ENCODE results near the gene FAM227B.
"Not testable (repeated sequence)": the region's sequence is repeated elsewhere in the genome, so short reads cannot be mapped to it uniquely, and the experiment has no call there.

The FAM227B gene

DNA sequence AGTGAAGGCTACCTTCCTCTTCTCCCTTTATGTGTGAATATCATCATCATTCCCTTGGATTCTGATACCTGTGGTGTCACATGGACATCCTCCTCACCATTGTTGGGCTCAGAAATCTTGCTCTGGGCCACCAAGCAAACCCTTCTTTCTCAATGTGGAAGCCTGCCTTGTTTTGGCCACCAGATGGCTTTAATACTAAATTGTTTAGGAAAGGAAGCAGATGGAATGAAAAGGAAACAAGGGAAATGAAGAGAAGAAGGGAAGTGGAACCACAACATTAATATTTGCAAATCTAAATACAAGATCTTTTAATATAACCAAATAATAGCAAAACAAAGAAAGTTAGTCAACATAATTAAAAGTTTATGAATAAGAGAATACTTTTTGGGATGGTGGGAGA lies 14.0 kb downstream of the FAM227B start:
- DNase-seq, result no peak

DNA sequence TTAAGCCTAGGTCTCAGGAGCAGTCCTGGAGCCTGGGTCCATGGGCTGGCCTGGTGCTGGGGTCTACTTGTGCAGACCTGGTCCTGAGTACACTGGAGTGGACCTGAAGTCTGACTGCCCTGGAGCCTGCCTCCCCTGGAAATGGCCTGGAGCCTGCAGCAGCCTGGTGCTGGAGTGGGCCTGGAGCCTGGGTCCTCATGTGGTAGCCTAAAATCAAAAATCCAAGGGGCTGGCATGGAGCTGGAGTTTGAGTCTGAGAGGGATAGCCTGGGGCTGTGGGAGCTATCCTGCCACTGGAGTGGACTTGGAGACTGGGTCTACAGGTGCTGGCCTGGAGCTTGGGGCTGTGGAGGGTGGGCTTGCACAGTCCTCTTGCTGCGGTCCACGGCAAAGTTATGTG lies 15.0 kb downstream of the FAM227B start:
- no peak for DNase-seq

- no peak for DNase-seq
Observed at GRCh38 chr15:49604625-49605409, 15.8 kb downstream of the FAM227B start.

DNA sequence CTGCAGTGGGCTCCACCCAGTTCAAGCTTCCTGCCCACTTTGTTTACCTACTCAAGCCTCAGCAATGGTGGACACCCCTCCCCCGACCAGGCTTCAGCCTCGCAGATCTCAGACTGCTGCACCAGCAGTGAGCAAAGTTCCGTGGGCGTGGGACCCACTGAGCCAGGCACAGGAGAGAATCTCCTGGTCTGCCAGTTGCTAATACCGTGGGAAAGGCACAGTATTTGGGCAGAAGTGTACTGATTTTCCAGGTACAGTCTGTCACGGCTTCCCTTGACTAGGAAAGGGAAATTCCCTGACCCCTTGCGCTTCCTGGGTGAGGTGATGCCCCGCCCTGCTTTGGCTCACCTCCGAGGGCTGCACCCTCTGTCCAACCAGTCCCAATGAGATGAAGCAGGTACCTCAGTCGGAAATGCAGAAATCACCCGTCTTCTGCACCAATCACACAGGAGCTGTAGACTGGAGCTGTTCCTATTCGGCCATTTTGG lies 27.7 kb downstream of the FAM227B start:
- DNase-seq, result not testable (repeated sequence)

DNA sequence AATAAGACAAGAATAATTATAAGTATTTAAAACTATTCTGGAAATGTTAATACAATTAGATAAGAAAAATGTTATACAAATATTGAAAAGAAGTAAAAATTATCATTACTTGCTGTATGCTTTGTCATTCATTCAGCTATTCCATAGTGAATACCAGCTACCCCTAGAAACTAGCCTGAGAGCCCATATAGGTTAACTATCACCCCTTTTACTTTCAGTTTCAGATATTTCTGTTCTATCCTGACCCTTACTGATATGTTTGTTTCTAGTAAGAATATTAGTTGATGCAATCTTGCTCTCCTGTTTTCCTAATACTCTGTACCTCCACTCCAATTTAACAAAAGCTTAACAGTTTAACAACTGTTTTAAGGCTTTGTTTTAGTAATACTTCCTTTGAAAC lies 31.6 kb downstream of the FAM227B start:
- DNase-seq, result no peak

DNA sequence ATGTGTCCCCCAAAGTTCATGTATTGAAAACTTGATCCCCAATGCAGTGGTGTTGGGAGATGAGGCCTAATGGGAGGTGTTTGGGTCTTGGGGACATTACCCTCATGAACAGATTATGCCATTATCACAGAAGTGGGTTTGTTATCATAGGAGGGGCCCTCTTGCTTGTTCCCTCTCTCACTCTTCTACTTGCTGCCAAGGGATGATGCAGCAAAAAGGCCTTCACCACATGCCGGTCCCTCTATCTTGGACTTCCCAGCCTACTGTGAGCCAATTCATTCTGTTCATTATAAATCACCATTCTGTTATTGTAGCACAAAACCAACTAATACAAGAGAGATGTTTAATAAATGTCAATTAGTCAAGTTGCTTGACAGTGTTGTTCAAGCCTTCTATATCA lies 47.2 kb downstream of the FAM227B start:
- no peak for DNase-seq

DNA sequence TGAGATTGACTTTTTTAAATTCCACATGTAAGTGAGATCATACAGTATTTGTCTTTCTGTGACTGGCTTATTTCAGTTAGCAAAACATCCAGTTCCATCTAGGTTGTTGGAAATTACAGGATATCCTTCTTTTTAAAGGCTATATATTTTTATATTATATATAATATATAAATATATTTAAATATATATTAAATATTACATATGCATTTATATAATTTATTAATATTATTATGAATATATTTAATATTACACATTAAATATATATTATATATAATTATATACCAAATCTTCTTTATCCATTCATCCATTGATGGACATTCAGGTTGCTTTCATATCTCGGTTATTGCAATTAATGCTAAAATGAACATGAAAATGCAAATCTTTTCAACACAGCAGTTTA lies 49.9 kb downstream of the FAM227B start:
- DNase-seq, result no peak

DNA sequence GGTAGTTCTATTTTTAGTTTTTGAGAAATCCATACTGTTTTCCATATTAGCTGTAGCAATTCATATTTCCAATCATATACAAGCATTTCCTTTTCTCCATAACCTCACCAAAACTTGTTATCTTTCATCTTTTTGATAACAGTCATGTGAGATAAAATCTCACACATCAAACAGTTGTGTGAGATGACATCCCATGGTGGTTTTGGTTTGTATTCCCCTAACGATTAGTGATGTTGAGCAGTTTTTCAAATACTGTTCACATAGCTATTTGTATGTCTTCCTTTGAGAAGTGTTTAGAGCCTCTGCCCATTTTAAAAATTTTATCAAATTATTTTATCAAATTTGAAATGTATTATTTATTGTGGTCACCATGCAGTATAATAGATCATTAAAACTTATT lies 50.4 kb downstream of the FAM227B start:
- DNase-seq, result no peak

- DNase-seq, result no peak
Observed at GRCh38 chr15:49560045-49560444, 60.6 kb downstream of the FAM227B start.

DNA sequence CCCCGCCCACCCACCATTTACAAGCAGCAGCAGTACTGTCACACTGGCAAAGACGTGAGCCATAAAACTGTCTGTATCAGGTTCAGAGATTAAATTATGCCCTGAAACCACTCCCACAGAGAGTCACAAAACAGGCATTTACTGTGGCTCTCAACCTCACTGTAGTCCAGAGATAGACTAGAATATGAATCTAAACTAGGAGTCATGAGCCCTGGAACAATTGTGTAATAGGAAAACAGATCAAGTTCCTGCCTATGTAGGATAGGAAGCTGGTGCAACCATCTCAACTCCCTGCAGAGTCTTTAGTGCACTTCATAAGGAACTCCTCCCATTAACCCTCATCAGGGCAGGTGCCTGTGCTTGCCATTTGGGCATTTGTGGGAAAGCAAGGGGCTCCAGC lies 61.7 kb downstream of the FAM227B start:
- no peak for DNase-seq

DNA sequence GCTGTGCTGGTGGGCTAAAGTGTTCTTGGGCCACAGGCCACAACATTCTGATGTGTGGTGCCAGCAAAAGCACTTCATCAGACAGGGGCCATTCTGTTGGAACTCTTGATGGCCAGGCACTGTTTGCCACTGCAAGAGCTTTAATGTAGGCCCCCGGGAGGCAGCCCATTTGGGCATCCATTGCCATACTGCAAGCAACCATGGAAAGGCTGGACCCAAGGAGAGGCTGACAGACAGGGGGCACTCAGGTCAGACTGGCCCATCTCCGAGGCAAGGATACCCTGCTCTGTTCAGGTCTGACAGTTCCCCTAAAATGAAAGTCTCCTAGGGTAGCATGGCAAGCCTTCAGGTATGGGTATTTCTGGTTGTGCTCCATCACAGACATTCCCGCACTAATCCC lies 64.2 kb downstream of the FAM227B start:
- DNase-seq, result no peak

GRCh38 chr15:49550342-49550741 lies 70.3 kb downstream of the FAM227B start:
- not testable (repeated sequence) for DNase-seq

DNA sequence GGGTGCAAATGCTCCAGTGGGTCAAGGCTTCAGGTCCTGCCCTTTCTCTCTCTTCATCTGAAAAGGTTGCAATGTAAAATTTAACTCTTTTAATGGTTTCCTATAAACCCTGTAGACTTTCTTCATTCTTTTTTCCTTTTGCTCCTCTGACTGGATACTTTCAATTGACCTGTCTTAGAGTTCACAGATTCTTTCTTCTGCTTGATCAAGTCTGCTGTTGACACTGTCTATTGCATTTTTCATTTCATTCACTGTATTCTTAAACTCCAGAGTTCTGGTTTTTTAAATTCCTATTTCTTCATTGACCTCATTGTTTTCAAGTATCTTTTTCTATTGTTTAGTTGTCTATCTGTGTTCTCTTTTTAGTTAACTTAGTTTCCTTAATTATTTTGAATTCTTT lies 82.1 kb downstream of the FAM227B start:
- DNase-seq, result no peak

DNA sequence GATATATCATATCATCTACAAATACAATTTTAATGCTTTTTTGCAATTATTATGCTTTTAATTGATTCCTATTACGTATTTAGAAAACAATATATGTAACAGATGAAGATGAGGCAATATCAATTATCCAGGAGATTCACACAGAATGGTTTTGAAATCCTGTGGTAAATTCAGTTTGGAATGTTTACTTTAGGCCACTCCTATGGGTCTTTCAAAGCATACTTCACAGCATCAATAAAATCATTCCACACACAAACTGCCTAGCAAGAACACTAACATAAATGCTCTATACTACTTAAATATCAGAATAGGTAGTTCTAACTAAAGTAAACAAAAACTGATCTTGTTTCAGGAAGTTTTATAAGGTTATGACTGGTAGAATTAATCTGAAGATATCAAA lies 90.5 kb downstream of the FAM227B start:
- DNase-seq, result no peak

DNA sequence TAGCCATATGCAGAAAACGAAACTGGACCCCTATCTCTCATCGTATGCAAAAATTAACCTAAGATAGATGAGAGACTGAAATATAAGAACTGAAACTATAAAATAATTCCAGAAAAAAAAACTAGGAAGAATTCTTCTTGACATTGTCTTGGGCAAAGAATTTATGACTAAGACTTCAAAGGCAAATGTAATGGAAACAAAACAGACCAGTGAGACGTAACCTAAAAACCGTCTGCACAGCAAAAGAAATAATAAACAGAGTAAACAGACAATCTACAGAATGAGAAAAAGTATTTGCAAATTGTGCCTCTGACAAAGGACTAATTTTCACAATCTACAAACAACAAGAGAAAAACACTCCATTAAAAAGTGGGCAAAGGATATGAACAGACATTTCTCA lies 92.3 kb downstream of the FAM227B start:
- DNase-seq, result no peak

- DNase-seq, result no peak
Observed at GRCh38 chr15:49521802-49522201, 98.8 kb downstream of the FAM227B start.

GRCh38 chr15:49512739-49513138 lies 107.9 kb downstream of the FAM227B start:
- DNase-seq, result not testable (repeated sequence)

DNA sequence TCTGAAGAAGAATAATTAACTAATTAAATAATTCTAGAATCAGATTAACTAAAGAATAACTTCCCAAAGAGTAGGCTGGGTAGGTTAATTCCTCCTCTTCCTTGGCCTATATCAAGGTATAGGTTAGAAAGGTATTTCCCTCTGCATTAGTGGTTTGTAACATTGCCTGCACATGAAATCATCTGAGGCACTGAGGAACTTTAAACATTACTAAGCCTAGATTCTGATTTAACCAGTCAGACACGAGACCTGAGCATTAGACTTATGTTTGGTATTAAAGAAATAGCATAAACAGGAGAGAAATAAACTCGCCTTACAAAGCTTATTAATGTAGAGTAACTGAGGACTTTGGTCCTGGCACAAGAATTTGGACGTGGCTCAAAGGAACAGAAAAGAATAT lies 113.4 kb downstream of the FAM227B start:
- no peak for DNase-seq

DNA sequence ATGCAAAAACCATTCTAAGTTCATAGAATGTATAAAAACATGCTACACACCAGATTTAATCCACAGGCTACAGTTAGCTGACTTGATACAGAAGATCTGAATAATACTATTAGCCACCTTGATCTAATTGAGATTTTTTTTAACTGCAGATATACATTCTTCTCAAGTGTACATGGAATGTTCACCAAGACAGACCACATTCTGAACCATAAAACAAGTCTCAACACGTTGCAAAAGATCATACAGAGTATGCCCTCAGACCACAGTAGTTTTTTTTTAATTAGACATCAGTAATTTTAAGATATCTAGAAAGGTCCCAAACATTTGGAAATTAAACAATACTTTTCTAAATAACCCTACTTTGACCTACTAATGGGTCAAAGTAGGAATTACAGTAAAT lies 114.3 kb downstream of the FAM227B start:
- DNase-seq, result no peak

DNA sequence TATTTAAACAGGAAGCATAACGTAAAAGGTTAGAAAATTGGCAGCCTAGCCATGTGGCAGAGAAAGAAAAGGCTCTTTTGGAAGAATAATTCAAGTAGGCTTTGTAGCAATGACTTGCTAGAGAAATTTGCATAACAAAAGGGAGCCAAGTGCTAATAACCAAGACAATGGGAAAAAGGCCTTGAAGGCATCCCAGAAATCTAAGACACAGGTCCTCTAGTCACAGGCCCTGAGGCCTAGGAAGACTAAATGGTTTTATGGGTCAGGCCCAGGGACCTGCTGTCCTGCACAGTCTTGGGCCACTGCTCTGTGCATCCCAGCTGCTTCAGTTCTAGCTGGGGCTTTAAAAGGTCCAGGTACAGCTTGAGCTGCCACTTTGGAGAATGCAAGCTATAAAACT lies 119.0 kb downstream of the FAM227B start:
- no peak for DNase-seq

GRCh38 chr15:49495993-49496753 lies 124.4 kb downstream of the FAM227B start:
- DNase-seq, result no peak

GRCh38 chr15:49494842-49495241 lies 125.8 kb downstream of the FAM227B start:
- DNase-seq, result no peak

GRCh38 chr15:49492830-49493229 lies 127.8 kb downstream of the FAM227B start:
- DNase-seq, result no peak

GRCh38 chr15:49492151-49492550 lies 128.5 kb downstream of the FAM227B start:
- no peak for DNase-seq
